Trophoblast cell (in vitro differentiated cells and primary cell): ENCODE results near the gene MRPL3.
"Not testable (repeated sequence)": the region's sequence is repeated elsewhere in the genome, so short reads cannot be mapped to it uniquely, and the experiment has no call there.

Experiments used
- DNase-seq, 2 donors: peaks; one replicate each; pipeline ENCODE4 v3.0.0-alpha.2; 2016
- H2AFZ ChIP-seq: 2 replicates; pipeline ENCODE4 v1.6.1; 2013; ENCODE audit warnings: low read length, moderate library complexity, mild to moderate bottlenecking; ENCODE audit not compliant: insufficient read depth, poor library complexity
- H2AK5ac ChIP-seq: 2 replicates; pipeline ENCODE4 v1.6.1; 2013; ENCODE audit warnings: mild to moderate bottlenecking, low read length
- H2BK120ac ChIP-seq: 2 replicates; pipeline ENCODE4 v1.6.1; 2013; ENCODE audit warnings: low read length, mild to moderate bottlenecking, moderate library complexity; ENCODE audit not compliant: insufficient read depth, poor library complexity
- H2BK12ac ChIP-seq: 2 replicates; pipeline ENCODE4 v1.6.1; 2013; ENCODE audit warnings: mild to moderate bottlenecking, low read length, moderate library complexity
- H2BK5ac ChIP-seq: 2 replicates; pipeline ENCODE4 v1.6.1; 2013; ENCODE audit warnings: low read length, low read depth, moderate library complexity, mild to moderate bottlenecking; ENCODE audit not compliant: poor library complexity
- H3K14ac ChIP-seq: 2 replicates; pipeline ENCODE4 v1.6.1; 2013; ENCODE audit warnings: mild to moderate bottlenecking, low read length
- H3K18ac ChIP-seq: 2 replicates; pipeline ENCODE4 v1.6.1; 2013; ENCODE audit warnings: mild to moderate bottlenecking, low read length
- H3K23ac ChIP-seq: 2 replicates; pipeline ENCODE4 v1.6.1; 2013; ENCODE audit warnings: low read length
- H3K27ac ChIP-seq: 2 replicates; pipeline ENCODE4 v1.5.1; 2013; ENCODE audit warnings: low read depth, mild to moderate bottlenecking, inconsistent platforms, low read length, moderate library complexity
- H3K27me3 ChIP-seq: 2 replicates; pipeline ENCODE4 v1.6.1; 2013; ENCODE audit warnings: inconsistent platforms, mild to moderate bottlenecking, low read length, moderate library complexity; ENCODE audit not compliant: insufficient read depth
- H3K36me3 ChIP-seq, 2 experiments: 1 replicate in 1 of 2; 2 replicates in 1 of 2; pipeline ENCODE4 v1.6.1; 2013; ENCODE audit warnings: low read length in 2 of 2, mild to moderate bottlenecking in 2 of 2, moderate library complexity in 1 of 2; ENCODE audit not compliant: insufficient read depth in 2 of 2, control insufficient read depth in 1 of 2
- H3K4ac ChIP-seq: 2 replicates; pipeline ENCODE4 v1.6.1; 2013; ENCODE audit warnings: low read depth, mild to moderate bottlenecking, low read length, moderate library complexity
- H3K4me1 ChIP-seq, 2 experiments: 1 replicate in 1 of 2; 2 replicates in 1 of 2; pipeline ENCODE4 v1.6.1; 2013; ENCODE audit warnings: low read length in 2 of 2, mild to moderate bottlenecking in 2 of 2, moderate library complexity in 1 of 2; ENCODE audit not compliant: insufficient read depth in 2 of 2, control insufficient read depth in 1 of 2
- H3K4me2 ChIP-seq: 2 replicates; pipeline ENCODE4 v1.6.1; 2013; ENCODE audit warnings: inconsistent platforms, mild to moderate bottlenecking, low read length, moderate library complexity
- H3K4me3 ChIP-seq: 2 replicates; pipeline ENCODE4 v1.5.1; 2013; ENCODE audit warnings: mild to moderate bottlenecking, low read depth, low read length, inconsistent platforms
- H3K79me1 ChIP-seq: one replicate; pipeline ENCODE4 v1.6.1; 2013; ENCODE audit warnings: low read length
- H3K79me2 ChIP-seq: 2 replicates; pipeline ENCODE4 v1.6.1; 2013; ENCODE audit warnings: low read length, mild to moderate bottlenecking; ENCODE audit not compliant: control insufficient read depth, insufficient read depth, poor library complexity
- H3K9ac ChIP-seq: 2 replicates; pipeline ENCODE4 v1.6.1; 2013; ENCODE audit warnings: mild to moderate bottlenecking, low read length
- H3K9me3 ChIP-seq: 2 replicates; pipeline ENCODE4 v1.6.1; 2013; ENCODE audit warnings: low read depth, mild to moderate bottlenecking, control low read depth, inconsistent platforms, low read length; ENCODE audit not compliant: insufficient read depth
- H4K12ac ChIP-seq: 2 replicates; pipeline ENCODE4 v1.6.1; 2013; ENCODE audit warnings: low read depth, mild to moderate bottlenecking, low read length, moderate library complexity
- H4K8ac ChIP-seq: 2 replicates; pipeline ENCODE4 v1.6.1; 2013; ENCODE audit warnings: low read depth, mild to moderate bottlenecking, low read length, moderate library complexity
- H4K91ac ChIP-seq: one replicate; pipeline ENCODE4 v1.6.1; 2013; ENCODE audit warnings: low read depth, mild to moderate bottlenecking, low read length, moderate library complexity
- WGBS: extraction: QIAGEN DNeasy Blood & Tissue Kit; methylation state at CpG from one replicate; pipeline ENCODE4 v1.1.7; 2013; ENCODE audit warnings: missing lambda C conversion rate; ENCODE audit not compliant: insufficient read length, insufficient coverage; ENCODE audit errors: extremely low coverage; 5-methylcytosine and 5-hydroxymethylcytosine counted together

Gene MRPL3

DNA sequence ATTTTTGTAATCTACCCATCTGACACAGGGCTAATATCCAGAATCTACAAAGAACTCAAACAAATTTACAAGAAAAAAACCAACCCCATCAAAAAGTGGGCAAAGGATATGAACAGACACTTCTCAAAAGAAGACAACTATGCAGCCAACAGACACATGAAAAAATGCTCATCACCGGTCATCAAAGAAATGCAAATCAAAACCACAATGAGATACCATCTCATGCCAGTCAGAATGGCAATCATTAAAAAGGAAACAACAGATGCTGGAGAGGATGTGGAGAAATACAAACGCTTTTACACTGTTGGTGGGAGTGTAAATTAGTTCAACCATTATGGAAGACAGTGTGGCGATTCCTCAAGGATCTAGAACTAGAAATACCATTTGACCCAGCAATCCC is 16.2 kb downstream of the MRPL3 start:
- not testable (repeated sequence) for H3K18ac ChIP-seq, H2BK12ac ChIP-seq, H3K23ac ChIP-seq, H3K14ac ChIP-seq, DNase-seq, H3K4me1 ChIP-seq, H3K9ac ChIP-seq, H2AK5ac ChIP-seq, H2AFZ ChIP-seq, H4K8ac ChIP-seq, H3K4ac ChIP-seq, H4K12ac ChIP-seq, H3K4me3 ChIP-seq, H4K91ac ChIP-seq, H2BK5ac ChIP-seq, H3K79me1 ChIP-seq, H2BK120ac ChIP-seq, H3K4me2 ChIP-seq, H3K36me3 ChIP-seq, H3K27ac ChIP-seq, H3K9me3 ChIP-seq, H3K79me2 ChIP-seq, H3K27me3 ChIP-seq
- no CpG with 5 or more reads among the region's 3 CpGs for WGBS

DNA sequence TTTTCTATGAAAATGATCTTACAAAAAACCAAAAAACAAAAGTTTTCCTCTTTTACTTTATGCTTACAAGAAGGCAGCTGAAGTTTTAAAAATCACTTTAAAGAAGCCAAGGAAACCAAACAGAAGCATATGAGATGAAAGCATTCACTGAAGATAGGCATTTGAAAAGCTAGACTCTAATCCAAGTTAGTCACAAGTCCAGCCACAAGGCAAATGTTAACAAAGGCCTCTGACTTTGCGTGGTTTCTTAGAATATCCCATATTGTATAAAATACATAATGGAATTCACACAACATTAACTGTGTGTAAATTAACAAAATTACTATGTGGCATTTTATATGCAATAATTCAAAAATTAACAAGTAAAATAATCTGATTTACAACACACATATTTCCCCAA is 17.7 kb downstream of the MRPL3 start:
- Histone ChIP-seq H3K9ac (no peak overlapping the region), H3K27ac (no peak overlapping the region), H2BK5ac (no peak overlapping the region), H3K4me2 (no peak overlapping the region), H3K14ac (no peak overlapping the region), H4K8ac (no peak overlapping the region), H2AFZ (no peak overlapping the region), H3K9me3 (no peaks in the 10 kb centered on the region), H3K36me3 (peaks cover 0 to 2% of the 10 kb centered on the region in 2 experiments), H3K79me1 (no peaks in the 10 kb centered on the region), H3K79me2 (no peaks in the 10 kb centered on the region), H2AK5ac (no peak overlapping the region), H3K23ac (no peak overlapping the region), H2BK120ac (no peak overlapping the region), H3K27me3 (no peaks in the 10 kb centered on the region), H3K18ac (no peak overlapping the region), H4K91ac (no peak overlapping the region), H2BK12ac (no peak overlapping the region), H4K12ac (no peak overlapping the region), H3K4ac (no peak overlapping the region), H3K4me3 (no peak overlapping the region), H3K4me1 (no peaks in the 10 kb centered on the region)
- no peak for DNase-seq
- no CpG with 5 or more reads among the region's 1 CpG for WGBS

GRCh38 chr3:131484496-131485111 is 18.2 kb downstream of the MRPL3 start:
- DNase-seq, result no peak
- Histone ChIP-seq H2BK5ac (no peak overlapping the region), H3K18ac (no peak overlapping the region), H3K4me1 (no peaks in the 10 kb centered on the region), H3K9ac (no peak overlapping the region), H3K27ac (no peak overlapping the region), H2BK12ac (no peak overlapping the region), H2AFZ (no peak overlapping the region), H4K91ac (no peak overlapping the region), H3K4me3 (no peak overlapping the region), H3K79me2 (no peaks in the 10 kb centered on the region), H3K23ac (no peak overlapping the region), H2BK120ac (no peak overlapping the region), H4K12ac (no peak overlapping the region), H3K79me1 (no peaks in the 10 kb centered on the region), H3K4me2 (no peak overlapping the region), H3K4ac (no peak overlapping the region), H3K9me3 (no peaks in the 10 kb centered on the region), H2AK5ac (no peak overlapping the region), H3K14ac (no peak overlapping the region), H4K8ac (no peak overlapping the region), H3K27me3 (no peaks in the 10 kb centered on the region), H3K36me3 (peaks cover 0 to 2% of the 10 kb centered on the region in 2 experiments)
- no CpG with 5 or more reads among the region's 4 CpGs for WGBS

DNA sequence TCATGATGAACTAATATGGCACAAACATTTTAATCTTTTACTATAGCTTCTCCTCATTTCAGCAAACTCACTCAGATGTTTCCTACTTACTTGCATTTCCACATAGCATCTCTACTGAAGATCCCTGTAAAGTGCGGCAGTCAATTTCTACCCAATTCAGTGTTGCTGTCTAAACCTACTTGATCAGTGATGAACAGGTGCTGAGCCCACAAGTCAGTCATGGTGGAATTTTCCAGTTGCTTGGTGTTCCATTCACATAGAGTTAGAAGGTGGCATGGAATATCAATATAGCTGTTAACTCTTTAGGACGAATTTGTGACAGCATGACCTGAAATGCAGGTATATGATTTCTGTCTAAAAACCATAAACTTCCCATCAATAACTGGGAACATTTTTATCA is 22.7 kb downstream of the MRPL3 start:
- Histone ChIP-seq H2BK5ac (no peak overlapping the region), H3K79me1 (no peaks in the 10 kb centered on the region), H3K9ac (no peak overlapping the region), H3K4me2 (no peak overlapping the region), H3K79me2 (no peaks in the 10 kb centered on the region), H3K9me3 (no peaks in the 10 kb centered on the region), H4K12ac (no peak overlapping the region), H4K8ac (no peak overlapping the region), H3K27me3 (no peaks in the 10 kb centered on the region), H2BK120ac (no peak overlapping the region), H3K14ac (no peak overlapping the region), H2AFZ (no peak overlapping the region), H2BK12ac (no peak overlapping the region), H2AK5ac (no peak overlapping the region), H3K23ac (no peak overlapping the region), H3K4me3 (no peak overlapping the region), H4K91ac (no peak overlapping the region), H3K18ac (no peak overlapping the region), H3K36me3 (no peaks in the 10 kb centered on the region), H3K4ac (no peak overlapping the region), H3K4me1 (no peaks in the 10 kb centered on the region), H3K27ac (no peak overlapping the region)
- no CpG with 5 or more reads among the region's 2 CpGs for WGBS
- DNase-seq, result no peak
